T-helper 2 cell treated with Interferon-gamma antibody and Interleukin-4, amounts not matched to agents 100 ng/mL and 5 ng/mL, for 36 hours (primary cell): ENCODE measurements around the gene ADAT3. TPM values are rescaled to one million over a fixed set of nuclear protein-coding genes. Genes with fewer than 3 reads are reported as not detected.

ENCODE experiments used
- intact Hi-C: fragments of 100-400 bp; cut with micrococcal nuclease; formaldehyde crosslinking; loops from one replicate; pipeline ENCODE4 v1.15.1; 2023
- total RNA-seq: library from RNA; stranded (reverse); gene quantifications from 2 replicates; pipeline ENCODE4 v1.2.3, GENCODE V29; 2022

Gene ADAT3
- total RNA-seq, result 11.0 and 11.5 TPM in 2 replicates

GRCh38 chr19:1905110-1905862, at the start of gene ADAT3, which contains the start of gene SCAMP4:
ADAT3 (plus strand) TSS chr19:1905399; CDS start chr19:1912048, 6,649 bp downstream.
SCAMP4 (plus strand) TSS chr19:1905399; CDS start chr19:1915020, 9,621 bp downstream.
- intact Hi-C loops, result loop anchor here (1.0 to 10.0 kb wide), 4 partner anchors 20 to 250 kb away; partner anchors contain the start of genes ABHD17A, AP3D1 and KLF16

- intact Hi-C loops, result loop anchor here (1.0 to 5.0 kb wide), 2 partner anchors 8 to 449 kb away; partner anchors contain the start of gene DAZAP1
Measured at GRCh38 chr19:1855828-1856255, 49.4 kb upstream of the ADAT3 start.

- intact Hi-C loops, result loop anchor here (1.0 to 5.0 kb wide), 2 partner anchors 8 to 449 kb away; partner anchors contain the start of gene DAZAP1
Measured at GRCh38 chr19:1856345-1856697, 48.9 kb upstream of the ADAT3 start.

GRCh38 chr19:1856698-1857603, 48.2 kb upstream of the ADAT3 start:
- intact Hi-C loops, result loop anchor here (1.0 to 5.0 kb wide), 2 partner anchors 7 to 450 kb away; partner anchors contain the start of gene DAZAP1

- intact Hi-C loops, result loop anchor here (5.0 kb wide), 1 partner anchor 450 kb away; the partner anchor contains the start of gene DAZAP1
Measured at GRCh38 chr19:1857648-1858326, 47.4 kb upstream of the ADAT3 start.

GRCh38 chr19:1858412-1859081, 46.7 kb upstream of the ADAT3 start:
- intact Hi-C loops, result loop anchor here (5.0 kb wide), 1 partner anchor 451 kb away; the partner anchor contains the start of gene DAZAP1

GRCh38 chr19:1859331-1859781, 45.8 kb upstream of the ADAT3 start:
- intact Hi-C loops, result loop anchor here (5.0 kb wide), 1 partner anchor 452 kb away; the partner anchor contains the start of gene DAZAP1

- intact Hi-C loops, result no loop called here
Measured at GRCh38 chr19:1860042-1860775, 45.0 kb upstream of the ADAT3 start.

- intact Hi-C loops, result no loop called here
Measured at GRCh38 chr19:1860821-1861598, 44.2 kb upstream of the ADAT3 start.

GRCh38 chr19:1861599-1862031, 43.6 kb upstream of the ADAT3 start:
- intact Hi-C loops, result no loop called here

- intact Hi-C loops, result no loop called here
Measured at GRCh38 chr19:1862068-1862423, 43.2 kb upstream of the ADAT3 start.

- intact Hi-C loops, result loop anchor here (1.0 kb wide), 1 partner anchor 43 kb away; the partner anchor contains the start of genes ADAT3 and SCAMP4
Measured at GRCh38 chr19:1862424-1863327, 42.5 kb upstream of the ADAT3 start.

GRCh38 chr19:1863328-1863637, 41.9 kb upstream of the ADAT3 start, which contains the start of gene KLF16:
KLF16 (minus strand) TSS chr19:1863579; CDS start chr19:1863497, 82 bp downstream.
- intact Hi-C loops, result loop anchor here (1.0 kb wide), 1 partner anchor 42 kb away; the partner anchor contains the start of genes ADAT3 and SCAMP4

- intact Hi-C loops, result loop anchor here (1.0 to 2.0 kb wide), 3 partner anchors 8 to 41 kb away; partner anchors contain the start of genes ADAT3 and SCAMP4
Measured at GRCh38 chr19:1863638-1864479, 41.3 kb upstream of the ADAT3 start.

- intact Hi-C loops, result loop anchor here (1.0 to 2.0 kb wide), 2 partner anchors 8 to 18 kb away; no protein-coding TSS in a partner anchor
Measured at GRCh38 chr19:1864480-1865171, 40.6 kb upstream of the ADAT3 start.
